ENCODE measurements around the gene CCDC183.

CCDC183 gene

GRCh38 chr9:136824496-136825225 is 28.5 kb downstream of the CCDC183 start:
- no peak overlapping the region for H3K4me3 ChIP-seq (ENCODE audit: low read depth in 1 of 2, low read length in 2 of 2)
- H3K27me3 ChIP-seq (ENCODE audit: control insufficient read depth in 1 of 2, insufficient read depth in 2 of 2, low read length in 2 of 2) = no peaks in the 10 kb centered on the region
- H3K27ac ChIP-seq (ENCODE audit: low read depth, low read length) = no peak overlapping the region
- H3K36me3 ChIP-seq (ENCODE audit: control insufficient read depth in 1 of 2, insufficient read depth in 2 of 2, low read length in 2 of 2) = peaks cover 9 to 50% of the 10 kb centered on the region in 2 donors
- peaks cover 0 to 3% of the 10 kb centered on the region in 2 donors for H3K4me1 ChIP-seq (ENCODE audit: control insufficient read depth in 1 of 2, insufficient read depth in 2 of 2, low read length in 2 of 2)
- H3K9me3 ChIP-seq (ENCODE audit: control insufficient read depth in 1 of 2, low read length in 2 of 2) = no peaks in the 10 kb centered on the region
- H3K9ac ChIP-seq (ENCODE audit: low read depth in 1 of 2, low read length in 2 of 2) = no peak overlapping the region

GRCh38 chr9:136825295-136826187 is 29.4 kb downstream of the CCDC183 start:
- no peak overlapping the region for H3K9ac ChIP-seq (ENCODE audit: low read depth in 1 of 2, low read length in 2 of 2)
- no peak overlapping the region for H3K4me3 ChIP-seq (ENCODE audit: low read depth in 1 of 2, low read length in 2 of 2)
- H3K27ac ChIP-seq (ENCODE audit: low read depth, low read length) = no peak overlapping the region
- no peaks in the 10 kb centered on the region for H3K27me3 ChIP-seq (ENCODE audit: control insufficient read depth in 1 of 2, insufficient read depth in 2 of 2, low read length in 2 of 2)
- H3K9me3 ChIP-seq (ENCODE audit: control insufficient read depth in 1 of 2, low read length in 2 of 2) = no peaks in the 10 kb centered on the region
- peaks cover 16 to 59% of the 10 kb centered on the region in 2 donors for H3K36me3 ChIP-seq (ENCODE audit: control insufficient read depth in 1 of 2, insufficient read depth in 2 of 2, low read length in 2 of 2)
- peaks cover 0 to 3% of the 10 kb centered on the region in 2 donors for H3K4me1 ChIP-seq (ENCODE audit: control insufficient read depth in 1 of 2, insufficient read depth in 2 of 2, low read length in 2 of 2)

- Histone ChIP-seq H3K4me3 (ENCODE audit: low read depth in 1 of 2, low read length in 2 of 2) (no peak overlapping the region), H3K36me3 (ENCODE audit: control insufficient read depth in 1 of 2, insufficient read depth in 2 of 2, low read length in 2 of 2) (peaks cover 21 to 62% of the 10 kb centered on the region in 2 donors), H3K9me3 (ENCODE audit: control insufficient read depth in 1 of 2, low read length in 2 of 2) (no peaks in the 10 kb centered on the region), H3K4me1 (ENCODE audit: control insufficient read depth in 1 of 2, insufficient read depth in 2 of 2, low read length in 2 of 2) (no peaks in the 10 kb centered on the region), H3K27me3 (ENCODE audit: control insufficient read depth in 1 of 2, insufficient read depth in 2 of 2, low read length in 2 of 2) (no peaks in the 10 kb centered on the region), H3K9ac (ENCODE audit: low read depth in 1 of 2, low read length in 2 of 2) (no peak overlapping the region), H3K27ac (ENCODE audit: low read depth, low read length) (no peak overlapping the region)
These were observed 30.0 kb downstream of the CCDC183 start for GRCh38 chr9:136826188-136826541.

DNA sequence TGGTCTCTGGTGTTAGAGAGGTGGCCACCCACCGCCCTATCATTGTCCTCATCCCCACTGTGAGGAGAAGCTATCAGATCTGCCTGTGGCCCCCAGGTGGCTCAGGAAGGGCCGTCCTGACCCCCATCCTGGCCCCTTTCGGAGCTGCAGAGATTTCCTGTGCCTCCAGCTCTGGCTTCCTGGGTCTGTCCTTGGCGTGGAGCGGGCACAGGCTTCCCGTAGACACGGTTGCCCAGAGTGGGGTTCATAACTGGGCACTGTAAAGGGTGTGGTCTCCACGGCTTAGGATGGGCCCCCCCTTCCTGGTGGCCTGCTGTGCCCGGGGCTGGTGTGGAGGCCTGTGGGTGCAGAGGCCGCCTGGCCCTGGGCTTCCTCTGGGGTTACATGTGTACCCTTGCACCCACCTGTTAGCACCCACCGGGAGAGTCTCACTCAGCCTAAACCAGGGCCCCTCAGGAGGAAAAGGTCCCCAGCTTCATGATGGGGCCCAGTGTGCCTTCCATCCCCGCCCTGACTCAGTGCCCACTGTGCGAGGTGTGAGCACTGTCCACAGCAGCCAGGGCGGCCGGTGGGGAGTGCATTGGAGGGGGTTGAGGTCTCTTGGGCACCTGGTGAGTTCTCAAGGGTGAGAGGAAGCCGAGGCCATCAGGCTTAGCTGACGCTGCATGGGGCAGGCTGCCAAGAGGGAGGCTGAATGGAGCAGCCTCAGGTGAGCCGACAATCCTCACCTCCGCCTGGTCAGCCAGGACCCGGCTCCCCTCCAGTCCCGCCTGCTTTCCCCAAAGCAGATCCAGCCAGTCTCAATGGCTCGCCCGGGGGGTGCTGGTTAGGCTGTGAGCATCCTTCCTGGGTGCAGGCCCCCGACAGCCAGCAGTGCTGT is 30.8 kb downstream of the CCDC183 start:
- peaks cover 24 to 69% of the 10 kb centered on the region in 2 donors for H3K36me3 ChIP-seq (ENCODE audit: control insufficient read depth in 1 of 2, insufficient read depth in 2 of 2, low read length in 2 of 2)

GRCh38 chr9:136827794-136828473 is 31.8 kb downstream of the CCDC183 start:
- H3K36me3 ChIP-seq (ENCODE audit: control insufficient read depth in 1 of 2, insufficient read depth in 2 of 2, low read length in 2 of 2) = peaks cover 27 to 78% of the 10 kb centered on the region in 2 donors
- no peaks in the 10 kb centered on the region for H3K27me3 ChIP-seq (ENCODE audit: control insufficient read depth in 1 of 2, insufficient read depth in 2 of 2, low read length in 2 of 2)
- no peak overlapping the region for H3K9ac ChIP-seq (ENCODE audit: low read depth in 1 of 2, low read length in 2 of 2)
- H3K27ac ChIP-seq (ENCODE audit: low read depth, low read length) = no peak overlapping the region
- no peaks in the 10 kb centered on the region for H3K9me3 ChIP-seq (ENCODE audit: control insufficient read depth in 1 of 2, low read length in 2 of 2)
- H3K4me1 ChIP-seq (ENCODE audit: control insufficient read depth in 1 of 2, insufficient read depth in 2 of 2, low read length in 2 of 2) = no peaks in the 10 kb centered on the region
- H3K4me3 ChIP-seq (ENCODE audit: low read depth in 1 of 2, low read length in 2 of 2) = no peak overlapping the region

More for the DNA sequence above, 30.8 kb downstream of the CCDC183 start:
- H3K9me3 ChIP-seq (ENCODE audit: control insufficient read depth in 1 of 2, low read length in 2 of 2) = no peaks in the 10 kb centered on the region
- H3K4me3 ChIP-seq (ENCODE audit: low read depth in 1 of 2, low read length in 2 of 2) = no peak overlapping the region
- no peak overlapping the region for H3K9ac ChIP-seq (ENCODE audit: low read depth in 1 of 2, low read length in 2 of 2)
- H3K27ac ChIP-seq (ENCODE audit: low read depth, low read length) = no peak overlapping the region
- H3K27me3 ChIP-seq (ENCODE audit: control insufficient read depth in 1 of 2, insufficient read depth in 2 of 2, low read length in 2 of 2) = no peaks in the 10 kb centered on the region
- no peaks in the 10 kb centered on the region for H3K4me1 ChIP-seq (ENCODE audit: control insufficient read depth in 1 of 2, insufficient read depth in 2 of 2, low read length in 2 of 2)

DNA sequence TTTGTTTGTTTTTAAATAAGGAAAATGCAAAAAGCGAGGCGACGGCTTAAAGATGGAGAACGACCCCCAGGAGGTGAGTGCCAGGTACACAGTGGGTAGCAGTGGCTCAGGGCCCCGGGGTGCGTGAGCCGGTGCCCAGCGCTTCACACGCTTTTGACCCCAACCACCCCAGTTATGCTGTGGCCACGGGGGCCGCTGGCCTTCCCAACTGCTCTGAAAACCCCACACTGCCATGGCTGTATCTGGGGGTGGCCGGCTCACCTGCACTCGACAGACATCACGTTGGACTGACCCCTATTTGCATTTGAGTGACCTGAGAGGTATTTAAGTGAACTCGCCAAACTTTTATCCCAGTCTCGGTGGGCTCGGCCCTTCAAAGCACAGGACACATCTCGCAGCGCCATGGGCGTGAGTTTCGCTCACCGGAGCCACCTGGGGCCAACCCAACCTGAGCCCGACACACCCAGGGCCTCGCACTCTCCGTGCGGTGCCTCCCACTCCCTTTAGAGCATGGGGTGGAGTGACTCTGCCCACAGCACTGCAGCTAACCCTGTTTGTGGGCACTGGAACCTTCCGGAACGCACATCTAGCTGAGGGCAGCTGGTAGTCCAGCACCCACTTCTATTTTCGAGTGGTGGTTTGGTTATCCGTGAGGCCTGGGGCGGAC is 32.5 kb downstream of the CCDC183 start:
- peaks cover 24 to 73% of the 10 kb centered on the region in 2 donors for H3K36me3 ChIP-seq (ENCODE audit: control insufficient read depth in 1 of 2, insufficient read depth in 2 of 2, low read length in 2 of 2)
- no peak overlapping the region for H3K9ac ChIP-seq (ENCODE audit: low read depth in 1 of 2, low read length in 2 of 2)
- H3K4me3 ChIP-seq (ENCODE audit: low read depth in 1 of 2, low read length in 2 of 2) = no peak overlapping the region
- H3K27me3 ChIP-seq (ENCODE audit: control insufficient read depth in 1 of 2, insufficient read depth in 2 of 2, low read length in 2 of 2) = no peaks in the 10 kb centered on the region
- H3K9me3 ChIP-seq (ENCODE audit: control insufficient read depth in 1 of 2, low read length in 2 of 2) = no peaks in the 10 kb centered on the region
- no peak overlapping the region for H3K27ac ChIP-seq (ENCODE audit: low read depth, low read length)
- no peaks in the 10 kb centered on the region for H3K4me1 ChIP-seq (ENCODE audit: control insufficient read depth in 1 of 2, insufficient read depth in 2 of 2, low read length in 2 of 2)

GRCh38 chr9:136829412-136829811 is 33.3 kb downstream of the CCDC183 start:
- Histone ChIP-seq H3K9me3 (ENCODE audit: control insufficient read depth in 1 of 2, low read length in 2 of 2) (no peaks in the 10 kb centered on the region), H3K27me3 (ENCODE audit: control insufficient read depth in 1 of 2, insufficient read depth in 2 of 2, low read length in 2 of 2) (no peaks in the 10 kb centered on the region), H3K4me1 (ENCODE audit: control insufficient read depth in 1 of 2, insufficient read depth in 2 of 2, low read length in 2 of 2) (no peaks in the 10 kb centered on the region), H3K4me3 (ENCODE audit: low read depth in 1 of 2, low read length in 2 of 2) (no peak overlapping the region), H3K9ac (ENCODE audit: low read depth in 1 of 2, low read length in 2 of 2) (no peak overlapping the region), H3K36me3 (ENCODE audit: control insufficient read depth in 1 of 2, insufficient read depth in 2 of 2, low read length in 2 of 2) (peaks cover 21 to 69% of the 10 kb centered on the region in 2 donors), H3K27ac (ENCODE audit: low read depth, low read length) (no peak overlapping the region)

GRCh38 chr9:136829981-136830885 is 34.1 kb downstream of the CCDC183 start:
- Histone ChIP-seq H3K27me3 (ENCODE audit: control insufficient read depth in 1 of 2, insufficient read depth in 2 of 2, low read length in 2 of 2) (no peaks in the 10 kb centered on the region), H3K9me3 (ENCODE audit: control insufficient read depth in 1 of 2, low read length in 2 of 2) (no peaks in the 10 kb centered on the region), H3K4me3 (ENCODE audit: low read depth in 1 of 2, low read length in 2 of 2) (no peak overlapping the region), H3K36me3 (ENCODE audit: control insufficient read depth in 1 of 2, insufficient read depth in 2 of 2, low read length in 2 of 2) (peaks cover 21 to 62% of the 10 kb centered on the region in 2 donors), H3K27ac (ENCODE audit: low read depth, low read length) (no peak overlapping the region), H3K4me1 (ENCODE audit: control insufficient read depth in 1 of 2, insufficient read depth in 2 of 2, low read length in 2 of 2) (no peaks in the 10 kb centered on the region), H3K9ac (ENCODE audit: low read depth in 1 of 2, low read length in 2 of 2) (no peak overlapping the region)

Data from duodenal mucosa (tissue), 2 donors.